Urinary bladder (tissue), 4 donors: ENCODE measurements around the gene HBM. TPM values are rescaled to one million over a fixed set of nuclear protein-coding genes. Genes with fewer than 3 reads are reported as not detected.
A peak's percentile ranks its signal among the peaks of the same experiment; 100 is the strongest.

Source experiments
- DNase-seq: peaks from one replicate; pipeline ENCODE4 v3.0.0-alpha.2; 2015; ENCODE audit errors: extremely low spot score
- H3K27ac ChIP-seq: one replicate; pipeline ENCODE4 v1.5.1; 2013; ENCODE audit warnings: low read depth, mild to moderate bottlenecking, moderate library complexity
- H3K36me3 ChIP-seq: one replicate; pipeline ENCODE4 v1.6.1; 2013; ENCODE audit warnings: mild to moderate bottlenecking, moderate library complexity; ENCODE audit not compliant: insufficient read depth
- H3K4me1 ChIP-seq: one replicate; pipeline ENCODE4 v1.6.1; 2013; ENCODE audit warnings: mild to moderate bottlenecking, moderate library complexity; ENCODE audit not compliant: insufficient read depth
- H3K4me3 ChIP-seq: one replicate; pipeline ENCODE4 v1.5.1; 2013; ENCODE audit warnings: low read depth, low read length
- WGBS: extraction: QIAGEN DNeasy Blood & Tissue Kit; methylation state at CpG from one replicate; pipeline ENCODE4 v1.1.7; 2013; 5-methylcytosine and 5-hydroxymethylcytosine counted together
- polyA plus RNA-seq: library from polyadenylated mRNA; stranded (reverse); fragments of 200-250 nt; gene quantifications from one replicate; pipeline ENCODE4 v1.2.3, GENCODE V29; 2013
- total RNA-seq: library from RNA; depleted of rRNA; stranded (reverse); fragments of >200 nt; gene quantifications from one replicate; pipeline ENCODE4 v1.2.3, GENCODE V29; 2014
- donor health status: healthy with polysubstance abuse.
- donor health status: healthy.

HBM gene
- total and polyA plus RNA-seq, 2 donors: 14.8 TPM; not detected in 1

DNA sequence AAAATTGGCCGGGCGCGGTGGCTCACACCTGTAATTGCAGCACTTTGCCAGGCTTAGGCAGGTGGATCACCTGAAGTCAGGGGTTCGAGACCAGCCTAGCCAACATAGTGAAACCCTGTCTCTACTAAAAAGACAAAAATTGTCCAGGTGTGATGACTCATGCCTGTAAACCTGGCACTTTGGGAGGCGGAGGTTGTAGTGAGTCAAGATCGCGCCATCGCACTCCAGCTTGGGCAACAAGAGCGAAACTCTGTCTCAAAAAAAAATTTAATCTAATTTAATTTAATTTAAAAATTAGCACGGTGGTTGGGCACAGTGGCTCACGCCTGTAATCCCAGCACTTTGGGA is 12.9 kb downstream of the HBM start:
- WGBS: 85% methylated on average over 11 of the region's 11 CpGs
- H3K4me3 ChIP-seq: no peak overlapping the region

GRCh38 chr16:179211-180092 is 13.7 kb downstream of the HBM start:
- H3K27ac ChIP-seq: no peak overlapping the region
- H3K4me3 ChIP-seq: no peak overlapping the region
- DNase-seq: no peak
- no peaks in the 10 kb centered on the region for H3K36me3 ChIP-seq
- 79% methylated on average over 17 of the region's 17 CpGs for WGBS
- H3K4me1 ChIP-seq: peaks cover 5% of the 10 kb centered on the region

More for the DNA sequence above, 12.9 kb downstream of the HBM start:
- Histone ChIP-seq H3K36me3 (no peaks in the 10 kb centered on the region), H3K4me1 (peaks cover 5% of the 10 kb centered on the region), H3K27ac (no peak overlapping the region)
- no peak for DNase-seq

GRCh38 chr16:180101-180675 is 14.4 kb downstream of the HBM start, which contains the start of gene HBQ1:
TSS of gene HBQ1 (plus strand) at chr16:180459. CDS start at chr16:180487, 28 bp downstream.
- Histone ChIP-seq H3K4me1 (peaks cover 5% of the 10 kb centered on the region), H3K36me3 (no peaks in the 10 kb centered on the region), H3K4me3 (peak within 1 kb of the TSS; percentile 22), H3K27ac (no peak within 1 kb of the TSS)
- no peak for DNase-seq
- WGBS: 7% methylated on average over 59 of the region's 59 CpGs

DNA sequence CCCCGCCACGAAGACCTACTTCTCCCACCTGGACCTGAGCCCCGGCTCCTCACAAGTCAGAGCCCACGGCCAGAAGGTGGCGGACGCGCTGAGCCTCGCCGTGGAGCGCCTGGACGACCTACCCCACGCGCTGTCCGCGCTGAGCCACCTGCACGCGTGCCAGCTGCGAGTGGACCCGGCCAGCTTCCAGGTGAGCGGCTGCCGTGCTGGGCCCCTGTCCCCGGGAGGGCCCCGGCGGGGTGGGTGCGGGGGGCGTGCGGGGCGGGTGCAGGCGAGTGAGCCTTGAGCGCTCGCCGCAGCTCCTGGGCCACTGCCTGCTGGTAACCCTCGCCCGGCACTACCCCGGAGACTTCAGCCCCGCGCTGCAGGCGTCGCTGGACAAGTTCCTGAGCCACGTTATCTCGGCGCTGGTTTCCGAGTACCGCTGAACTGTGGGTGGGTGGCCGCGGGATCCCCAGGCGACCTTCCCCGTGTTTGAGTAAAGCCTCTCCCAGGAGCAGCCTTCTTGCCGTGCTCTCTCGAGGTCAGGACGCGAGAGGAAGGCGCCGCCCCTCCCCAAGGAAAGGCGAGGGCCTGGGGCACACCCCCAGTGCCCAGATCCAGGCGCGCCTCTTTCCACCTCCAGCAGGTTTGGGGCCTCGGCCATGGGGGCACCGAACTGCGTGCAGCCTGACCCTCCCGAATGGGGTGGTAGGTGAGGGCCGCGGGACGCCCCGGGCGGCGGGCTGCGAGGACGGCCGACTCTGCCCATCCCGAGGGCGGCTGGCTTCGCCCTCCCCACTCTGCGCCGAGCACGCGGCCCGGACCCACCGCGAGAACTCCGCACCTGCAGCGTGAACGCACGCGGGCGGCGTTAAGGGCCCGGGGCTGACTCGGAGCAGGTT is 15.1 kb downstream of the HBM start:
- Histone ChIP-seq H3K27ac (no peak overlapping the region), H3K36me3 (no peaks in the 10 kb centered on the region), H3K4me1 (peaks cover 5% of the 10 kb centered on the region), H3K4me3 (peak overlapping the region; percentile 22)
- WGBS: under 1% methylated on average over 89 of the region's 89 CpGs
- DNase-seq: no peak

- no peak for DNase-seq
- Histone ChIP-seq H3K4me3 (no peak overlapping the region), H3K36me3 (no peaks in the 10 kb centered on the region), H3K4me1 (peaks cover 5% of the 10 kb centered on the region), H3K27ac (no peak overlapping the region)
- WGBS: 9% methylated on average over 22 of the region's 22 CpGs
These were observed 15.8 kb downstream of the HBM start for GRCh38 chr16:181565-182021.

DNA sequence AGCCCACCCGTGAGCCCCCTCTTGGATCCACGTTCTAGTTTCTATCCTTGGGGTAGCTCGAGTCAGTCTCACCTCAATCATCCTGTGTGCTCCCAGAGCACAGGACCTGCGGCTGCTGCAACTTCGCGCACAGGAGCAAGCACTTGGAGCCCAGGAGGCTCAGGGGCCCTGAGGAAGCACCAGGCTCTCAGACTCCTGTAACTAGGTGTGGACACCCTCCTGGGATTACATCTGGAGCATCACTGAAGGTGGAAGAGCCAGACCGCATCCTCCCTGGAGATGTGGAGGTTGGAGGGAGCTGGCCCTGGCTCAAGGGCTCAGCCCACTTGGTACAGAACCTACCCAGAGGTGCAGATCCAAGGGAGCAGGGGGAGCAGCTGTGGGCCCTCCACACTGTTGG is 17.2 kb downstream of the HBM start:
- peaks cover 2% of the 10 kb centered on the region for H3K36me3 ChIP-seq
- H3K4me1 ChIP-seq: peaks cover 5% of the 10 kb centered on the region
- WGBS: 80% methylated on average over 7 of the region's 7 CpGs
- no peak overlapping the region for H3K4me3 ChIP-seq
- no peak overlapping the region for H3K27ac ChIP-seq
- no peak for DNase-seq

DNA sequence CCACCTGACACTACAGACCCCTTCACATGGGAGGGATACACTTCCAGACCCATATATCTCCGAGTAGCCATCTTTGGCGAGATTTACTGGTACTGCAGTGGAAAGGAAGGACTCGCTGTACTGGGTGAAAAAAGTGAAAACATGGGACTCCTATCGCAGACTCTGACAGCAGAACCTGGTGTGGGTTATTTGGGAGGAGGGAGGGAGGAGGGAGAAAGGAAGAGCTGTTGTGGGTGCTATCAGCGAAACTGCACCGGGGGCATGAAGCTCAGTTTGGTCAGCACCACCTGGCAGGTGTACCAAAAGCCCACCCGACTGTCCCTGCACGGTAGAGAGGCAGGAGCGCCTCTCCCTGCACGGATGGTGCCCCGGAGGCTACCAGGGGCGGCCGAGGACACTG is 19.4 kb downstream of the HBM start:
- 80% methylated on average over 13 of the region's 13 CpGs for WGBS
- Histone ChIP-seq H3K4me3 (no peak overlapping the region), H3K4me1 (peaks cover 3% of the 10 kb centered on the region), H3K27ac (no peak overlapping the region), H3K36me3 (peaks cover 5% of the 10 kb centered on the region)
- DNase-seq: no peak

DNA sequence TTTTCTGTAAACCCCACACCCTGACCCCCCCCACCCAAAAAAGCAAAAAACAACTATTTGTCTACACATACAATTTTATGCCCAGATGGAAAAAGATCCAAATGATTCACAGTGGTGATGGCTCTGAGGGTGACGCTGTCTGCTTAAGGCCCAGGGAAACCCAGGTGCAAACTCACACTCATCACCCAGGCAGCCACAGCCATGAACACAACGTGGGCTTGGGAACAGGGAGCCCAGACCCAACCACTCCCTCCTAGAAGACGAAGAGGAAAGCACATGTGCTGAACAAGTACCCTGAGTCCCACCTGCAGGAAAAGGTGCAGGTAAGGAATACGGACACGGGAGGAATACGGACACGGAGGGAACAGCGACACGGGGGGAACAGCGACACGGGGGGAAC is 19.9 kb downstream of the HBM start:
- peaks cover 5% of the 10 kb centered on the region for H3K36me3 ChIP-seq
- no peak overlapping the region for H3K27ac ChIP-seq
- DNase-seq: no peak
- H3K4me3 ChIP-seq: no peak overlapping the region
- WGBS: 83% methylated on average over 11 of the region's 11 CpGs
- H3K4me1 ChIP-seq: no peaks in the 10 kb centered on the region

GRCh38 chr16:187330-187729 is 21.6 kb downstream of the HBM start:
- H3K27ac ChIP-seq: no peak overlapping the region
- no peaks in the 10 kb centered on the region for H3K4me1 ChIP-seq
- peaks cover 5% of the 10 kb centered on the region for H3K36me3 ChIP-seq
- no peak overlapping the region for H3K4me3 ChIP-seq
- DNase-seq: no peak
- WGBS: 95% methylated on average over 8 of the region's 8 CpGs

GRCh38 chr16:188674-189073 is 22.9 kb downstream of the HBM start:
- no peaks in the 10 kb centered on the region for H3K4me1 ChIP-seq
- DNase-seq: no peak
- H3K4me3 ChIP-seq: no peak overlapping the region
- 77% methylated on average over 8 of the region's 8 CpGs for WGBS
- H3K36me3 ChIP-seq: peaks cover 5% of the 10 kb centered on the region
- no peak overlapping the region for H3K27ac ChIP-seq

DNA sequence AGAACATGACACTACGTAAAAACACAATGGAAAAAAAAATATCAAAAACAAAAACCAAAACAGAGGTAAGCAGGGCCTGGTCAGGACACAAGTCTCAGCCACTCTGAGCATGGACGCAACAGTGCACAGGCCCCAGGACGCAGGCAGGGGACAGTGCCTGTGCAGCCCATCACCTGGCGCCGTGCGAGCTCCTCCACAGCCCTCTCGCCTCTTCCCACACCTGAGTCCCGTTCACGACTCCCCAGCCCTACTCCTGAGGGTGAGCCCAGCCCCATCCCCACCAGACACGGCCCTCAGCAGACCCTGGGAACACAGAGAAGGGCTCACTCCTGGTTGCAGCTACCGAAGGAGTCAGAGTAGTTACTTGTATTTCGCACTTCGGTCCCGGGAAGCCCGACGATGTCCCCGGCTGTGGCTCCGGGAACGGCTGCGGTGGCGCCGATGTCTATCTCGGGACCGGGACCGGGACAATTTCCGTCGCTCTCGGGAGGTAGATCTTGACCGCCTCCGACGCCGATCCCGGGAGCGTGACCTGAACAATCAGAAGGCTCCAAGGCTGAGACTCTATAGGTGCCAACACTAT is 23.9 kb downstream of the HBM start:
- DNase-seq: no peak
- Histone ChIP-seq H3K27ac (no peak overlapping the region), H3K36me3 (peaks cover 5% of the 10 kb centered on the region), H3K4me1 (no peaks in the 10 kb centered on the region), H3K4me3 (no peak overlapping the region)
- WGBS: 94% methylated on average over 34 of the region's 34 CpGs

GRCh38 chr16:191831-192230 is 26.1 kb downstream of the HBM start:
- no peak for DNase-seq
- no peak overlapping the region for H3K27ac ChIP-seq
- H3K36me3 ChIP-seq: peaks cover 7% of the 10 kb centered on the region
- 89% methylated on average over 4 of the region's 4 CpGs for WGBS
- H3K4me1 ChIP-seq: no peaks in the 10 kb centered on the region
- H3K4me3 ChIP-seq: no peak overlapping the region

DNA sequence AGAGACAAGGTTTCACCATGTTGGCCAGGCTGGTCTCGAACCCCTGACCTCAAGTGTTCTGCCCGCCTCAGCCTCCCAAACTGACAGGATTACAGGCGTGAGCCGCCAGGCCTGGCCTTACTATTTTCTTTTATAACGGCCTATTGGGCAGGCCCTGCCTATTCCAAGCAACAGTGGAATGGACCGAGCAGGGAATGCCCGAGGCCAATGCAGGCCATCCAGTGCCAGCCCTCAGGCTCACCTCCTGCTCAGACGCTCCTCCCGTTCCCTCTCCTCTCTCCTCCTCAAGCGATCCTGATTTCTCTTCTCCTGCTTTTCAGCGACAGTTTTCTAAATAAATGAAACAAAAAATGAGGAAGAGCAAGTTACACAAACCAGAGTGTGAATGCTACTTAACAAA is 26.9 kb downstream of the HBM start:
- Histone ChIP-seq H3K4me3 (no peak overlapping the region), H3K4me1 (no peaks in the 10 kb centered on the region), H3K27ac (no peak overlapping the region), H3K36me3 (peaks cover 5% of the 10 kb centered on the region)
- WGBS: 94% methylated on average over 11 of the region's 11 CpGs
- no peak for DNase-seq
